Activated CD4-positive, alpha-beta T cell treated with anti-CD3 and anti-CD28 coated beads for 4 hours (primary cell): ENCODE results near the gene MAMDC2.
"Not testable (repeated sequence)": the region's sequence is repeated elsewhere in the genome, so short reads cannot be mapped to it uniquely, and the experiment has no call there.

Experiments
- DNase-seq, 2 donors: peaks; one replicate each; pipeline ENCODE4 v3.0.0-alpha.2; 2020

Gene MAMDC2

GRCh38 chr9:70043689-70044489, at the start of gene MAMDC2:
Gene MAMDC2 (plus strand): TSS chr9:70043848. CDS start chr9:70044198, 350 bp downstream.
- no peak for DNase-seq

GRCh38 chr9:69995846-69996245, 47.8 kb upstream of the MAMDC2 start:
- no peak for DNase-seq

DNA sequence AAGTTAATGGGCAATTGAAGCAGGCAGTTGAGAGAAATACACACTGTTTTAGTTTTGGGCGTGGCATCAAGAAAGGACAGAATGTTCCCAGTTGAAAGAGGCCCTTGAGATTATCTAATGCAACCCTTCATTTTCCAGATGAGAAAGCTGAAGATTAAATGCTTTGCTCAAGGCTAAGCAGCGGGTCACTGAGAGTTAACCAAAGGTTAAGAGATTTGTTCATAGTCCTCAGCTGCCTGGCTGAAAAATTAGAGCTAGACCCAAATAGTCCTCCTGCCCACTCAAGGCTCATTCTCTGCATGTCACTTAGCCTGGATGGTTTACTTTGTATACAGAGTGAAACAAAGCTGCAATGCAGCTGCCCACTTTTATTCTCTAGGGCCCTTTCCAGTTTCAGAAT, 46.7 kb upstream of the MAMDC2 start:
- no peak for DNase-seq

DNA sequence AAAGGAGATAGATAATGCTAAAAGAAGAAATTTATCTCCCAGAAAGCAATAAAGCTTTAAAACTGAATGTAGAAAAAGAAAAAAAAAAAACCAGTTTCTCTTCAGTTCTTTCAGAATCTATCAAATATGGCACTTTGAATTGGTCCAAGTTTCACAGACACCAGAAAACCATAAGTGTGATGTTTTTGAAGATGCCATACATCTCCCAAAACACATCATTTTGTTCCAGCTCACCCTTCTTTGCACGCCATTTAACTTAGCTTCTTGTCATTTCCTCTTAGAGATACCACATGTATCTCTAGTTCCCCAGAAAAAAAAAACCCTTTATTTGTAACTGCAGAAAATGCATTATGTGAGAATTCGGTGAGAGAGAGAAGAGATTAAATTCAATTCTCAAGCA, 46.1 kb upstream of the MAMDC2 start:
- DNase-seq: no peak

DNA sequence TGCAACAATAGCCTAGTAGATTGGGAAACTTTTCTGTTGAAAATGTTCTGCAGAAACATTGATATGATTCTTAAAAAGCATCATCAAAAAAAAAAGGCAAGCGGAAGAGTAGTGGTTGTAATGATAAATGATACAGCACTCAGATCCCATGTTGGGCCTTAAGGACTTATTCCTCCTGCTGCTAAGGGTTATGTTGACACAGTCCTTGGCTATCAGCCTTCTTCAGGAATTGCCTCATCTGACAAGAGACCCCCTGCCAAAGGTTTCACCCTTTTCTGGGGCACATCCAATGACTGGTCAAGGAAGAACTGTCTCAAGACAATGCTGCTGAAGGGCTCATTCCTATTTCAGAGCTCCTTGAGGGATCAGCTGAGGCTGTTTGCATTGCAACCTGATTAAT, 44.3 kb upstream of the MAMDC2 start:
- DNase-seq: no peak

GRCh38 chr9:70000469-70000868, 43.2 kb upstream of the MAMDC2 start:
- no peak for DNase-seq

DNA sequence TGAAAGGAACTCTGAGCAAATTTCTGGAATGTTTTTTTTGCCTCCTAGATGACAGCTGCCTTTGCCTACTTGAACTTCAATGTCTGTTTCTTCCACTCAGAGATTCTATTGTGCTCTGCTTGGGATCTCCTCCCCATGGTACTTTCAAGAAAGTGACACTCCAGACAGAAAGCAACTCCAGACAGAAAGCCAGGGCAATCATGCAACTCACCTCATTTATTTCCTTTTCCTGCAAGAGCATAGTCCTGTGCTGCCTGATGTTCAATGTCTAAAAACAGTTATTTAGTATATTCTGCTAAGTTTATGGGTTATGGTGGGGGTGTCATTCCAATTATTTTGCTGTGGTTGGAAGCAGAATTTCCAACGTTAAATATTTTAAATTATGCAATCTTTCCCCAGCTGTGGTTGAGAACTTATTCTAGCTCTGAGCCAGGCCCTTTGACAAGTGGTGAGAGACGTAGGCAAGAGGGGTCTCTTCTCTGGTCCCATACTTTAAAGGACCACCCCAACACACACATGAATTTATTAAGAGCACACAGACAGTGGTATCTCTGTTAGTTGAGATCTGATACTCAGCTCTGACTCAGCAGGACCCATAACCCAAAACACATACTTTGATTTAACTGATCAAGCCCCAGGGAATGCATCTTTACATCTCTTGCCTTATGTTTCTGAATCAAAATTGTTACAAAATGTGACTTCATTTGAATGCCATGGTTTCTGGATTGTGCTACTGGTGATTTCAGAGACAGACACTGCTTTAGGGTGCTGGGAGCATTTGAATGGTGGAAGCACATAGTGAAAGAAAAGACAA, 39.5 kb upstream of the MAMDC2 start:
- DNase-seq: no peak

GRCh38 chr9:70006306-70006705, 37.3 kb upstream of the MAMDC2 start:
- no peak for DNase-seq

DNA sequence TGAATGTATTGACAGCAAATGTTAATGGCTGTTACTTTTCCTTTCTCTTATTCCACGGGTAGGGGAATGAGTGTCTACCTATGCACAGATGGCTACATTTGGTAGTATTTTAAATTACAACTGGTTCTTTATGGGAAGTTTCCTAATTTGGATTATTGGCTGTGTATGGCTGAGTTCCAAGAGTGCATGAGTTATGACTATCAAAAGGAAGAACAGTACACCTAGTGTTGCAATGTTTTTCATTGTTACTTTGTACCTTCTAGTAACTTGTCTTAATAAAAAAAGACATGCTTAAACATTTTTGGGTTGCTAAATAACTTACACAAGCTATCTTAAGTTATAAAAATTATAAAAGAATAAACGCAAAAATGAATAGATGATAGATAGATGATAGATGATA, 35.8 kb upstream of the MAMDC2 start:
- DNase-seq: no peak

- DNase-seq: no peak
These were observed 33.6 kb upstream of the MAMDC2 start for GRCh38 chr9:70010015-70010414.

DNA sequence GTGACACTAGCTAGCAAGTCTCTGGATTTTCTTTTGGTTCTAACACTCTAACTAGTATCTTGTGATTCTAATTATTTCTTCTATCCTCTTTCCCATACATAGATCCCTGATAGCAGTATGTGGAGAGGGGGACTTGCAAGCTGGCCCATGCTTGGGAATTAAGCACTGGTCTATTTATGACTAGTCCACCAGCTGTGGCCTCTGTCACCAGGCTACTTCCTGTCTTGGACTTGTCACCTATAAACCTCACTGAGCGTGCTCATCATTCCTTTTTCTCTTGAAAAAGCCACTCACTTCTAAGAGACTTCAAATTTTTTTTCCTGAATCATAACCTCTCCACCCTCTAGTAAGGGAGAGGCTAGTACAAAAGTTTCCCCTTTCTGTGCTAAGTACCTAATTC, 32.3 kb upstream of the MAMDC2 start:
- DNase-seq: no peak

DNA sequence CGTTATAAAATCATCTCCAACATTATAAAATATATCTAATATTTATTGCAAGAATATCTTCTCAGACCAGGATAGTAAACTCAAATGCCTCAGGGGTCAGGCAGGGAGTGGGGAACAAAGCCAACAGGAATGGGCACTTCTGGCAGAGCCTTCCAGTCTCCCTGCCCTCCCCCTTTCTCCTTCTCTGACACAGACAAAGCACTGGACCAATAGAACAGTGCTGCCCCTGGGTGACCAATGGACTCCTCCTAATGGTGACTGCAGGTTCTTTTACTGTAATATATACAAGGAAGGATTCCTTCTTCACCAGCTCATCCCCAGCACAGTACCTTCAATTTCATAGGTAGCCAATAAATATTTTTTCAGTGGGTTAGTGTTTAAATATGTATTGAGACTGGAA, 31.1 kb upstream of the MAMDC2 start:
- DNase-seq: no peak

DNA sequence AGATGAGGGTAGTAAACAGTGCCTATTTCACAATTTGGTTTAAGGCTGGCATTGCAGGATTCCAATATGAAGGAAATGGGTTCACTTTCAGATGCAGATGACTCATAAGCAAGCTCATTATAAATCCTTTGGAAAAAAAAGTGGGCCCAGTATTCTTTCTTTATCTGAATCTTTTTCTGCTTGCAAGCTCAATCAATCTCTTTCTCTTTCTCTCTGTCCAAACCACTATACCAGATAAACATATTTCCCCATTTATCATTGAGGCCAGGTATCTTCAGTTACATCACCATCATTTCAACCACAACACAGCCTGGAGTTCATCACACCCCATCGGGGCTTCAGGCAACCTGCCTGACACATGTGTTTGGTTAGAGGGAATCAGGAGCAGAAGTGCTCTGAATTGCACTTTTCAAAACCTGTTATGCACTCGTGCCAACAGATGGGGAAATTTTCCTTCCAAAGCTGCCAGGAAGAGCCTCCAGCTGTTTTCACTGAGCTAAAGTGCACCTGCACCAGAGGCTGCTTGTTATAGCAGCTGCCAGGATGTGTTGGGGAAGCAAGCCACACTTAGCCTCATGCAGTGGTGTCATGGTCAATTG, 30.0 kb upstream of the MAMDC2 start:
- DNase-seq: no peak

- DNase-seq: no peak
These were observed 28.5 kb upstream of the MAMDC2 start for GRCh38 chr9:70015099-70015498.

DNA sequence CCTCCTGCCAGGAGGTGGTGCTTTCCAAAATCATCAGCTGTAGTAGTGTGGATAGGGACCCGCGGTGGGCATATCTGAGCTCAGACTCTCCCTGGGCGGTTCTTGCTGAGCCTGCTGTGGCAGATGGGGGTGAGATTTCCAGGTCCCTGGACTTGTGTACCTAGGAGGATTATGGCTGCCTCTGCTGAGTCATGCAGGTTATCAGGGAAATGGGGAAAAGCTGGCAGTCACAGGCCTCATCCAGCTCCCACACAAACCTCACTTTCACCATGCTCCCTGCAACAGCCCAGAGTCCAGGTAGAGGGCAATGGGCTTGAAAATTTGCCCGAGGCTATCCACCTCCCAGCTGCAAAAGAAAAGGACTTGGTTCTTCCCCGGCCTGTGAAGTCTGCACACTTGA, 23.4 kb upstream of the MAMDC2 start:
- DNase-seq: no peak

DNA sequence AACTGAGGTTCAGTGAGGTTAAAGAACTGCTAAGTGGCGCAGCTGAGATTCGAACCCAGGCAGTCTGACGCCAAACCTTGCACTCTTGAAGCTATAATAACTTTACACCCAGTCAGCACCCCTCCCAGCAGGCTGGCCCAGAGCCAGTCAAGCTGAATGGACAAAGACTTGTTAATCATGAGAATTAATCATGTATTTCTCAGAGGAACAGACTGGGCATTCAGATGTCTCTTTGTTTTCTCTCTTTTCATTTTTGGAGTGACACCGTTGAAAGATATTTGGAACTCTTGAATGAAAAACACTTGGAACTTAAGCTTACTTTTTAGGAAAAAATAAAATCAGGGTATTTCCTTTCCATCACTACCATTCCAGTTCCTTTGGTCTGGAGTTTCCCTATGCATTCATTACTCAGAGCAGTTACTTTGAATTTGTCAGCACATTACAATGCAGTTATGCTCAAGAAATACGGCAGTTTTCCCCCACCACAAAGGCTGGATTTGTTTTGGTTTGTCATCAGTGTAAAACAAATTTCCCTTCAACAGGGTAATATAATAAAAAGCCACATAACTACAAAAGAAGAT, 22.6 kb upstream of the MAMDC2 start:
- DNase-seq: no peak

DNA sequence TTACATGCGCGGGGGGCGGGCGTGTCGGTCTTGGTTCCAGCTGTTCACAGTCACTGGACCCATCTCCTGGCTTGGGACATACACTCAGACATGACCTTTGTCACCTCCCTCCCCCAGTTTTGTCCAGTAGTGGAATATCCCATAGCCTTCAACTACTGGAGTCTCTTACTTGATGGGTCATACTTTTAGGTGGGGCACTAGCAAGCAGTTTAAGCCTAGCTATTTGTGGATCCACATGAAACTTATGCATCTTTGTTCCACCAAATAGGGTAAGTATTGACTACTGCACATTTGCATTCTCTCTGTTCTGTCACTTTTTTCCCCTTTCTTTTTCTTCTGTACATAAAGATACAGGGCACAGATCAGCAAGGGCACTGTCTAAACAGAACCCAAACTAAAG, 15.4 kb upstream of the MAMDC2 start:
- DNase-seq: no peak

DNA sequence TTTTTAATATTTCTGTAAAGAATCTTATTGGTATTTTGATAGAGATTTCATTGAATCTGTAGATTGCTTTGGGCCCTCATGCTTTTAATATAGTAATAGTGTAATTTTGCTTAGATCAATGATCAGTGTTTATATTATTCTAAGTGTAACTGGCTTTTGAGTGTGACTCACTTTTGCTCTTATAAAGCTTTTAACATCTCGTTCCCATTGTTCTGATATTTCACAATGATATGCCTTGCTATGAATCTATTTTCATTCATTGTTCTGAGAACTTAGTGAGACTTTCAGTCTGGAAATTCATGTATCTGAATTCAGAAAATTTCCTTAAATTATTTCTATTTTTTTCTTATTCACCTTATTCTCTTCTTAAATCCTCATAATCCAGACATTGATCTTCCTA, 13.5 kb upstream of the MAMDC2 start:
- DNase-seq: no peak

DNA sequence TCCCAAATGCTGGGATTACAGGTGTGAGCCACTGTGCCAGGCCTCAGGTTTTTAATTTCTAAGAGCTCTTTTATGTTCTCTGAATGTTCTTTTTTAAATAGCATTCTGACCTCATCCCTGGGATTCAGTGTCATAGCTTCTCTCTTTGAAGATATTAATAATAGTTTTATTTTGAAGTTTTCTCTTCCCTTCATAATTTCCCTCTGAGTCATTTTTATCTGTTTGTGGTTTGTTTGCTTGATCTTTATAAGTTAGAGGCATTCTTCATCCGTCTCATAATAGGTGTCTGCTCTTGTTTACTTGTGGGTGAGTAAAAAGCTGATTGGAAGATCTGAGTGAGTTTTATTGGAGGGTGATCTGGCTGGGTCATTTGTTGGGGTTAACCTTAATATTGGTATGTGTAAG, 12.5 kb upstream of the MAMDC2 start:
- no peak for DNase-seq

DNA sequence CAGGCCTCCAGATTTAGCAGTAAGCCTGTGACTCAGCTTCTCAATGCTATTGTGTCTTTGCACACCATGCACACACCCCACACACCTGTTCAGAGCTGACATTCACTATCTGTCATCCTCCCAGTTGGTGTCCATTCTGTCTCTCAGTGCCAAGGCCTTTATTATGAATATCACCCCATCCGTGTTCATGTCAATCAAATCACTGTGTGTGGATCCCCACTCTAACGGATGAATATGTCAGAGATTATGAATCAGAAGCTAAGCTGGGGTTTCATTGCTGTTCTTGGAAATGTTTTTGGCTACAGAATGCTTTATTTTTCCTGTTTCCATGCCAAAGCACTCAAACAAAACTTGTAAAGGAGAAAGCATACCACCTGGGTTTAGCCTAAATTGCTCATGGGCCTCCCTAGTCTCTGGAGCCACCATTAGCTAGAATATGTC, 9.4 kb upstream of the MAMDC2 start:
- no peak for DNase-seq

- no peak for DNase-seq
These were observed 8.0 kb upstream of the MAMDC2 start for GRCh38 chr9:70035691-70036090.

DNA sequence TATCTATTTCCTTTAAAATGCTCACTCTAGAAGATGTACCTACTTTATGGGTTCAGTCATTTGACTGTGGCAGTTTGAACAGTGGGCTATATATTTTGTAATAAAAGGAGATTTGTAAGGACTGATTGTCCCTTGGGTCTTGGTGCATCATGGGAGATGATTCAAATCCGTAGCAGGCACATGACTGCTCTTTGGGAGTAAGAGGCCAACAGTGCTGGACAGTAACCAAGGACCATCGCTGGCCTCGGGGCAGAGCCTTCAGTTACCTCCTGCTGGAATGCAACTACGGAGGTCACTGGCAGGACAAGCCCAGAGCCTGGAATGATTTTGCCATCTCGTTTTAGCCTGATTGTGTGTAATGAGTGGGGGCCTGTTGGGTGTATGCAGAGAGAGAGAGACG, 7.0 kb upstream of the MAMDC2 start:
- no peak for DNase-seq

DNA sequence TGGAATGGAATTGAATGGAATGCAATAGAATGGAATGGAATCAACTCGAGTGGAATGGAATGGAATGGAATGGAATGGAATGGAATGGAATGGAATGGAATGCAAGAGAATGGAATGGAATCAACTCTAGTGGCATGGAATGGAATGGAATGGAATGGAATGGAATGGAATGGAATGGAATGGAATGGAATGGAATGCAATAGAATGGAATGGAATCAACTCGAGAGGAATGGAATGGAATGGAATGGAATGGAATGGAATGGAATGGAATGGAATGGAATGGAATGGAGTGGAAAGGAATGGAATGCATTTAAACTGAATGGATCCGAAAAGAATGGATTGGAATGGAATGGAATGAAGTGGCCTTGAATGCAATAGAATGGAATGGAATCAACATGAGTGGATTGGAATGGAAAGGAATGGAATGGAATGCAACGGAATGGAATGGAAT, 5.5 kb upstream of the MAMDC2 start:
- not testable (repeated sequence) for DNase-seq
